GM21447 (cell line): ENCODE data around the gene RNF144A.

Experiments
- ATAC-seq: cut with Tn5 transposase; IDR thresholded peaks from one replicate; pipeline ENCODE4 v1.9.1; 2021; ENCODE audit not compliant: unreplicated experiment

Gene RNF144A

GRCh38 chr2:7071154-7071553 is 153.9 kb downstream of the RNF144A start:
- ATAC-seq = no peak

- peak; percentile 77 for ATAC-seq
These were observed 154.8 kb downstream of the RNF144A start for GRCh38 chr2:7071916-7072556.

GRCh38 chr2:7073901-7074300 is 156.7 kb downstream of the RNF144A start:
- no peak for ATAC-seq

GRCh38 chr2:7075834-7076233 is 158.6 kb downstream of the RNF144A start:
- no peak for ATAC-seq

GRCh38 chr2:7077660-7078267 is 160.6 kb downstream of the RNF144A start:
- no peak for ATAC-seq

- ATAC-seq = no peak
These were observed 166.6 kb downstream of the RNF144A start for GRCh38 chr2:7083580-7084509.

GRCh38 chr2:7084601-7085000 is 167.4 kb downstream of the RNF144A start:
- ATAC-seq = no peak

GRCh38 chr2:7089284-7089683 is 172.1 kb downstream of the RNF144A start:
- no peak for ATAC-seq

- ATAC-seq = no peak
These were observed 172.8 kb downstream of the RNF144A start for GRCh38 chr2:7089898-7090510.

GRCh38 chr2:7093376-7093775 is 176.2 kb downstream of the RNF144A start:
- no peak for ATAC-seq
